GM12878 (cell line): ENCODE measurements around the gene FRMD8. TPM values are rescaled to one million over a fixed set of nuclear protein-coding genes. Genes with fewer than 3 reads are reported as not detected.

ENCODE experiments used
- BMI1 ChIP-seq: fragments of 450-650 bp; IDR thresholded peaks from 2 replicates; pipeline ENCODE4 v1.6.1; 2016; ENCODE audit warnings: mild to moderate bottlenecking, moderate library complexity, borderline replicate concordance
- BRCA1 ChIP-seq: IDR thresholded peaks from 2 replicates; pipeline ENCODE4 v1.6.1; 2011; ENCODE audit warnings: low read depth, low read length, improper control_type of control experiment
- E4F1 ChIP-seq: fragments of 450-650 bp; IDR thresholded peaks from 2 replicates; pipeline ENCODE4 v1.6.1; 2018; ENCODE audit warnings: borderline replicate concordance, mild to moderate bottlenecking; ENCODE audit not compliant: partially characterized antibody
- EGR1 ChIP-seq, 2 experiments: IDR thresholded peaks; 1 replicate in 1 of 2; 2 replicates in 1 of 2; pipeline ENCODE4 v1.6.1; 2011 to 2012; ENCODE audit warnings: low read depth in 2 of 2, low read length in 2 of 2, borderline replicate concordance in 1 of 2, mild to moderate bottlenecking in 1 of 2, moderate library complexity in 1 of 2
- EP300 ChIP-seq, 2 experiments: fragments of 150-350 bp in 1 of 2; IDR thresholded peaks; 2 replicates each; pipeline ENCODE4 v1.6.1; 2011 to 2012; ENCODE audit warnings: low read depth in 2 of 2, low read length in 2 of 2, borderline replicate concordance in 1 of 2, improper control_type of control experiment in 1 of 2, inconsistent platforms in 1 of 2; ENCODE audit not compliant: control insufficient read depth in 1 of 2
- HSF1 ChIP-seq: fragments of 150-350 bp; IDR thresholded peaks from 2 replicates; pipeline ENCODE4 v1.6.1; 2014; ENCODE audit warnings: mild to moderate bottlenecking, low read depth, low read length
- MEF2B ChIP-seq: fragments of 450-650 bp; IDR thresholded peaks from 2 replicates; pipeline ENCODE4 v1.6.1; 2018; ENCODE audit warnings: mild to moderate bottlenecking, moderate library complexity; ENCODE audit not compliant: partially characterized antibody, poor library complexity, severe bottlenecking
- NFIC ChIP-seq: IDR thresholded peaks from 2 replicates; pipeline ENCODE4 v1.6.1; 2012; ENCODE audit warnings: low read depth, mild to moderate bottlenecking, inconsistent platforms, low read length, moderate library complexity
- TCF7 ChIP-seq: IDR thresholded peaks from 2 replicates; pipeline ENCODE4 v1.6.1; 2014; ENCODE audit warnings: antibody characterized with exemption, borderline replicate concordance
- polyA plus RNA-seq, 11 experiments: library from polyadenylated mRNA; depleted of rRNA in 4 of 11; unstranded in 6 of 11; stranded (reverse) in 5 of 11; fragments of >200 nt; fragmentation: Nextera tagmentation in 4 of 11; fragmentation: Illumina TruSeq in 1 of 11; extraction: Ambion mirVana in 4 of 11; extraction: Trizol in 1 of 11; gene quantifications; 1 replicate in 1 of 11; 2 replicates in 10 of 11; pipeline versions ENCODE4 v1.2.1 to v1.2.3, GENCODE V29; 2011 to 2016; ENCODE audit warnings: inconsistent platforms in 2 of 11, missing spikeins in 2 of 11, low read depth in 1 of 11
- total RNA-seq, 4 experiments: library from RNA; depleted of rRNA in 3 of 4; stranded (reverse); fragments of >200 nt in 3 of 4; fragmentation: Illumina TruSeq in 1 of 4; extraction: Trizol in 1 of 4; gene quantifications; 2 replicates each; pipeline versions ENCODE4 v1.2.1 to v1.2.3, GENCODE V29; 2013 to 2021
- TF ChIP-seq, protein P1 (sequence below): fragments of 150-350 bp; IDR thresholded peaks from 2 replicates; pipeline ENCODE4 v1.6.1; 2016; ENCODE audit warnings: low read depth, low read length
- TF ChIP-seq, protein P2 (sequence below): fragments of 450-650 bp; IDR thresholded peaks from 2 replicates; pipeline ENCODE4 v1.6.1; 2017; ENCODE audit warnings: mild to moderate bottlenecking, moderate library complexity
- TF ChIP-seq, protein P3 (sequence below): fragments of 450-650 bp; IDR thresholded peaks from 2 replicates; pipeline ENCODE4 v1.6.1; 2014; ENCODE audit warnings: mild to moderate bottlenecking

Gene FRMD8
- total and polyA plus RNA-seq, 10 of the 15 experiments (the other 5 are each of a cell fraction or from before 2014, with no cell fraction given): 8.3 to 69.4 (median 28.0) TPM

- TF ChIP-seq HSF1: no peak
- TF ChIP-seq, protein P1, sequence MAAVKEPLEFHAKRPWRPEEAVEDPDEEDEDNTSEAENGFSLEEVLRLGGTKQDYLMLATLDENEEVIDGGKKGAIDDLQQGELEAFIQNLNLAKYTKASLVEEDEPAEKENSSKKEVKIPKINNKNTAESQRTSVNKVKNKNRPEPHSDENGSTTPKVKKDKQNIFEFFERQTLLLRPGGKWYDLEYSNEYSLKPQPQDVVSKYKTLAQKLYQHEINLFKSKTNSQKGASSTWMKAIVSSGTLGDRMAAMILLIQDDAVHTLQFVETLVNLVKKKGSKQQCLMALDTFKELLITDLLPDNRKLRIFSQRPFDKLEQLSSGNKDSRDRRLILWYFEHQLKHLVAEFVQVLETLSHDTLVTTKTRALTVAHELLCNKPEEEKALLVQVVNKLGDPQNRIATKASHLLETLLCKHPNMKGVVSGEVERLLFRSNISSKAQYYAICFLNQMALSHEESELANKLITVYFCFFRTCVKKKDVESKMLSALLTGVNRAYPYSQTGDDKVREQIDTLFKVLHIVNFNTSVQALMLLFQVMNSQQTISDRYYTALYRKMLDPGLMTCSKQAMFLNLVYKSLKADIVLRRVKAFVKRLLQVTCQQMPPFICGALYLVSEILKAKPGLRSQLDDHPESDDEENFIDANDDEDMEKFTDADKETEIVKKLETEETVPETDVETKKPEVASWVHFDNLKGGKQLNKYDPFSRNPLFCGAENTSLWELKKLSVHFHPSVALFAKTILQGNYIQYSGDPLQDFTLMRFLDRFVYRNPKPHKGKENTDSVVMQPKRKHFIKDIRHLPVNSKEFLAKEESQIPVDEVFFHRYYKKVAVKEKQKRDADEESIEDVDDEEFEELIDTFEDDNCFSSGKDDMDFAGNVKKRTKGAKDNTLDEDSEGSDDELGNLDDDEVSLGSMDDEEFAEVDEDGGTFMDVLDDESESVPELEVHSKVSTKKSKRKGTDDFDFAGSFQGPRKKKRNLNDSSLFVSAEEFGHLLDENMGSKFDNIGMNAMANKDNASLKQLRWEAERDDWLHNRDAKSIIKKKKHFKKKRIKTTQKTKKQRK: no peak
- peak; percentile 54 for TF ChIP-seq MEF2B
- TF ChIP-seq BMI1: 0 out of 2 replicates have a peak, but pooled peaks have one; percentile 47
- TF ChIP-seq NFIC: no peak
- TF ChIP-seq, protein P2, sequence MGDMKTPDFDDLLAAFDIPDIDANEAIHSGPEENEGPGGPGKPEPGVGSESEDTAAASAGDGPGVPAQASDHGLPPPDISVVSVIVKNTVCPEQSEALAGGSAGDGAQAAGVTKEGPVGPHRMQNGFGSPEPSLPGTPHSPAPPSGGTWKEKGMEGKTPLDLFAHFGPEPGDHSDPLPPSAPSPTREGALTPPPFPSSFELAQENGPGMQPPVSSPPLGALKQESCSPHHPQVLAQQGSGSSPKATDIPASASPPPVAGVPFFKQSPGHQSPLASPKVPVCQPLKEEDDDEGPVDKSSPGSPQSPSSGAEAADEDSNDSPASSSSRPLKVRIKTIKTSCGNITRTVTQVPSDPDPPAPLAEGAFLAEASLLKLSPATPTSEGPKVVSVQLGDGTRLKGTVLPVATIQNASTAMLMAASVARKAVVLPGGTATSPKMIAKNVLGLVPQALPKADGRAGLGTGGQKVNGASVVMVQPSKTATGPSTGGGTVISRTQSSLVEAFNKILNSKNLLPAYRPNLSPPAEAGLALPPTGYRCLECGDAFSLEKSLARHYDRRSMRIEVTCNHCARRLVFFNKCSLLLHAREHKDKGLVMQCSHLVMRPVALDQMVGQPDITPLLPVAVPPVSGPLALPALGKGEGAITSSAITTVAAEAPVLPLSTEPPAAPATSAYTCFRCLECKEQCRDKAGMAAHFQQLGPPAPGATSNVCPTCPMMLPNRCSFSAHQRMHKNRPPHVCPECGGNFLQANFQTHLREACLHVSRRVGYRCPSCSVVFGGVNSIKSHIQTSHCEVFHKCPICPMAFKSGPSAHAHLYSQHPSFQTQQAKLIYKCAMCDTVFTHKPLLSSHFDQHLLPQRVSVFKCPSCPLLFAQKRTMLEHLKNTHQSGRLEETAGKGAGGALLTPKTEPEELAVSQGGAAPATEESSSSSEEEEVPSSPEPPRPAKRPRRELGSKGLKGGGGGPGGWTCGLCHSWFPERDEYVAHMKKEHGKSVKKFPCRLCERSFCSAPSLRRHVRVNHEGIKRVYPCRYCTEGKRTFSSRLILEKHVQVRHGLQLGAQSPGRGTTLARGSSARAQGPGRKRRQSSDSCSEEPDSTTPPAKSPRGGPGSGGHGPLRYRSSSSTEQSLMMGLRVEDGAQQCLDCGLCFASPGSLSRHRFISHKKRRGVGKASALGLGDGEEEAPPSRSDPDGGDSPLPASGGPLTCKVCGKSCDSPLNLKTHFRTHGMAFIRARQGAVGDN: no peak
- no peak for TF ChIP-seq E4F1
- TF ChIP-seq EP300 (IDR thresholded peaks at IDR 0.05; ENCODE audit: borderline replicate concordance in 1 of 2, control insufficient read depth in 1 of 2, low read depth in 2 of 2, low read length in 2 of 2): no peak
- TF ChIP-seq EGR1 (IDR thresholded peaks at IDR 0.05; ENCODE audit: borderline replicate concordance in 1 of 2, low read depth in 2 of 2, low read length in 2 of 2): peak in 1 of 2 experiments; percentile 80; a peak in 2 of 3 replicates
- TF ChIP-seq, protein P3, sequence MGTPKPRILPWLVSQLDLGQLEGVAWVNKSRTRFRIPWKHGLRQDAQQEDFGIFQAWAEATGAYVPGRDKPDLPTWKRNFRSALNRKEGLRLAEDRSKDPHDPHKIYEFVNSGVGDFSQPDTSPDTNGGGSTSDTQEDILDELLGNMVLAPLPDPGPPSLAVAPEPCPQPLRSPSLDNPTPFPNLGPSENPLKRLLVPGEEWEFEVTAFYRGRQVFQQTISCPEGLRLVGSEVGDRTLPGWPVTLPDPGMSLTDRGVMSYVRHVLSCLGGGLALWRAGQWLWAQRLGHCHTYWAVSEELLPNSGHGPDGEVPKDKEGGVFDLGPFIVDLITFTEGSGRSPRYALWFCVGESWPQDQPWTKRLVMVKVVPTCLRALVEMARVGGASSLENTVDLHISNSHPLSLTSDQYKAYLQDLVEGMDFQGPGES: no peak
- no peak for TF ChIP-seq BRCA1
- TF ChIP-seq TCF7: no peak
Measured at GRCh38 chr11:65424205-65425104, 38.0 kb downstream of the FRMD8 start (continued).
